Lower lobe of right lung (tissue), 2 donors: ENCODE measurements around the gene STMN1. TPM values are rescaled to one million over a fixed set of nuclear protein-coding genes. Genes with fewer than 3 reads are reported as not detected.

ENCODE experiments used
- ATAC-seq, 2 donors: fragments of 200-7000 bp; cut with Tn5 transposase; one replicate each; pipeline ENCODE4 v1.9.1; 2020 to 2022; ENCODE audit warnings: mild to moderate bottlenecking in 2 of 2, moderate library complexity in 2 of 2
- DNase-seq: peaks from one replicate; pipeline ENCODE4 v3.0.0-alpha.2; 2020
- H3K27ac ChIP-seq: fragments of 200-600 bp; one replicate; pipeline ENCODE4 v1.8.0; 2022
- H3K27me3 ChIP-seq: fragments of 200-600 bp; one replicate; pipeline ENCODE4 v1.8.0; 2022; ENCODE audit warnings: low read depth
- H3K36me3 ChIP-seq: fragments of 200-600 bp; one replicate; pipeline ENCODE4 v1.8.0; 2022; ENCODE audit warnings: mild to moderate bottlenecking
- H3K4me1 ChIP-seq: fragments of 200-600 bp; one replicate; pipeline ENCODE4 v1.8.0; 2022
- H3K4me3 ChIP-seq: fragments of 200-600 bp; one replicate; pipeline ENCODE4 v1.8.0; 2022; ENCODE audit warnings: mild to moderate bottlenecking
- H3K9me3 ChIP-seq: fragments of 200-600 bp; one replicate; pipeline ENCODE4 v1.8.0; 2022
- intact Hi-C: fragments of 100-400 bp; cut with DNase I; formaldehyde crosslinking; loops from one replicate; pipeline ENCODE4 v1.11.0; 2022
- total RNA-seq: library from RNA; stranded (reverse); fragmentation: NEBNext Ultra II Directional; extraction: Animal tissue kit (Norgen Biotek cat#: 25700); gene quantifications from one replicate; pipeline ENCODE4 v1.2.1, GENCODE V29; 2021
- TF ChIP-seq, protein P1 (sequence below): fragments of 200-600 bp; IDR thresholded peaks from one replicate; pipeline ENCODE4 v1.8.0; 2022; ENCODE audit warnings: antibody characterized with exemption, mild to moderate bottlenecking
- donor health status: DM: no; HTN: yes; CAD: no; lungs with severe emphysema.

Gene STMN1
- total RNA-seq, 1 donor from 2014 or later: 56.6 TPM

DNA sequence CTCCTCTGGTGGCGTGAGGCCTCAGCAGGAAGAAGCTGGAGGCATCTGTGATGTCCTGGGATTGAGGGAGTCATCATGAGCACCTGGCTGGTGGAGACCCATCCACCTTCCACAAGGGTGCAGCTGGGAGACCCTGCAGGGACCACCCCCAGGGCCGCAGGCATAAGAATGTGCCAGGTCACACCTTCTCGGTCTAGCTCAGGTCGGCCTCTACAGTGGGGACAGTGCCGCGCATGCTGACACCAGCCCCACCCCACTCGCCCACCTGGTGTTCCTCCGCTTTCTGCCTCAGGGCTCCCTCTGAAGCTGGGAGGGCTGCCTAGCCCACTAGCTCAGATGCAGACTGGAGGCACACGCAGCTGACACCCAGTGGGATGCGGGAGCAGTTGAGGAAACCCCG, 25.0 kb downstream of the STMN1 start:
- Histone ChIP-seq H3K36me3 (no peaks in the 10 kb centered on the region), H3K4me1 (no peaks in the 10 kb centered on the region), H3K4me3 (no peak overlapping the region), H3K27ac (no peak overlapping the region), H3K9me3 (no peaks in the 10 kb centered on the region), H3K27me3 (no peaks in the 10 kb centered on the region)
- intact Hi-C loops: no loop called here
- DNase-seq (no peak), ATAC-seq (no peak)
- TF ChIP-seq, protein P1, sequence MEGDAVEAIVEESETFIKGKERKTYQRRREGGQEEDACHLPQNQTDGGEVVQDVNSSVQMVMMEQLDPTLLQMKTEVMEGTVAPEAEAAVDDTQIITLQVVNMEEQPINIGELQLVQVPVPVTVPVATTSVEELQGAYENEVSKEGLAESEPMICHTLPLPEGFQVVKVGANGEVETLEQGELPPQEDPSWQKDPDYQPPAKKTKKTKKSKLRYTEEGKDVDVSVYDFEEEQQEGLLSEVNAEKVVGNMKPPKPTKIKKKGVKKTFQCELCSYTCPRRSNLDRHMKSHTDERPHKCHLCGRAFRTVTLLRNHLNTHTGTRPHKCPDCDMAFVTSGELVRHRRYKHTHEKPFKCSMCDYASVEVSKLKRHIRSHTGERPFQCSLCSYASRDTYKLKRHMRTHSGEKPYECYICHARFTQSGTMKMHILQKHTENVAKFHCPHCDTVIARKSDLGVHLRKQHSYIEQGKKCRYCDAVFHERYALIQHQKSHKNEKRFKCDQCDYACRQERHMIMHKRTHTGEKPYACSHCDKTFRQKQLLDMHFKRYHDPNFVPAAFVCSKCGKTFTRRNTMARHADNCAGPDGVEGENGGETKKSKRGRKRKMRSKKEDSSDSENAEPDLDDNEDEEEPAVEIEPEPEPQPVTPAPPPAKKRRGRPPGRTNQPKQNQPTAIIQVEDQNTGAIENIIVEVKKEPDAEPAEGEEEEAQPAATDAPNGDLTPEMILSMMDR: no peak

- intact Hi-C loops: no loop called here
- ATAC-seq (no peak), DNase-seq (no peak)
- Histone ChIP-seq H3K9me3 (no peaks in the 10 kb centered on the region), H3K27me3 (no peaks in the 10 kb centered on the region), H3K36me3 (no peaks in the 10 kb centered on the region), H3K4me3 (no peak overlapping the region), H3K4me1 (no peaks in the 10 kb centered on the region), H3K27ac (no peak overlapping the region)
- TF ChIP-seq, protein P1: no peak
Measured at GRCh38 chr1:25880518-25880917, 25.7 kb downstream of the STMN1 start.

DNA sequence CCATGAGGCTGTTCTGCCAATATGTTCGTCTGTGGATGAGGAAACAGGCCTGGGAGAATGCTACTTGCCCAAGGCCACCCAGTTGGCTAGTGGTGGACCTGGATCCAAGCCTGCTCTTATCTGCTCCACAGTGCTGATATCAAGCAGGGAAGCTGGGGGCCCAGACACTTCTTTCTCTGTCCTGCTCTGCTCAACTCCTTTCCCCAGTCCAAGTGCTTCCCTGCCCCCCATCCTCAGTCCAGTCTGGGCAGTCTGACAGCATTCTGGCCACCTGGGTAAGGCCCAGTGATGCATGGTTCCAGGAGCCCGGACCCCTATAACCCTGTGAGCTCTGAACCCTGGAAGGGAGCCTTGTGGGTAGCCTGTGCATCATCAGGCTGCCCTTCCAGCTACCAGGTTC, 26.5 kb downstream of the STMN1 start:
- Histone ChIP-seq H3K27me3 (no peaks in the 10 kb centered on the region), H3K4me3 (no peak overlapping the region), H3K36me3 (no peaks in the 10 kb centered on the region), H3K27ac (no peak overlapping the region), H3K4me1 (peaks cover 3% of the 10 kb centered on the region), H3K9me3 (no peaks in the 10 kb centered on the region)
- intact Hi-C loops: no loop called here
- DNase-seq (no peak), ATAC-seq (no peak)
- TF ChIP-seq, protein P1: no peak

GRCh38 chr1:25878690-25879089, 27.5 kb downstream of the STMN1 start:
- Histone ChIP-seq H3K36me3 (no peaks in the 10 kb centered on the region), H3K27me3 (no peaks in the 10 kb centered on the region), H3K4me3 (no peak overlapping the region), H3K4me1 (peaks cover 10% of the 10 kb centered on the region), H3K9me3 (no peaks in the 10 kb centered on the region), H3K27ac (no peak overlapping the region)
- TF ChIP-seq, protein P1: no peak
- ATAC-seq: no peak
- intact Hi-C loops: no loop called here
- DNase-seq: no peak

DNA sequence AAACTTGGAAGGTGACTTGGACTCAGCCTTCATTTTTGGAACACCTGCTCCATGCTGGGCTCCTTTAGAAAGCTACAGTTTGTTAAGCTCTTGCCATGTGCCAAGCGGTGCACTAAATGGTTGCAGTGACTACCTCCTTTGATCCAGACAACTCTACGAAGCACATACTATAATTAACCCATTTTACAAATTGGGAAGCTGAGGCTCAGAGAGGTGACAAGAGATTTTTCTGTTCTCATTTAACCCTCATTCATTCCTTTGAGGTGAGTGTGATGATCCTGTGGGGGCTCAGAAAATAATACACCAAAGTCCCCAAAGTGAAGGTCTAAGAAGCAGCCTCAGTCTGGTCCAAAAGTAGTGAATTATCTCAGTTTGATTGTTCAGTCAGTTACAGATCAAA, 29.1 kb downstream of the STMN1 start:
- no peak overlapping the region for H3K4me3 ChIP-seq
- H3K27me3 ChIP-seq: no peaks in the 10 kb centered on the region
- intact Hi-C loops: no loop called here
- no peak for ATAC-seq
- DNase-seq: no peak
- no peaks in the 10 kb centered on the region for H3K9me3 ChIP-seq
- TF ChIP-seq, protein P1: no peak
- H3K4me1 ChIP-seq: peaks cover 26% of the 10 kb centered on the region
- H3K27ac ChIP-seq: no peak overlapping the region
- H3K36me3 ChIP-seq: no peaks in the 10 kb centered on the region

- no peak for ATAC-seq
- H3K4me3 ChIP-seq: no peak overlapping the region
- no peaks in the 10 kb centered on the region for H3K36me3 ChIP-seq
- no peak overlapping the region for H3K27ac ChIP-seq
- DNase-seq: no peak
- TF ChIP-seq, protein P1: no peak
- H3K9me3 ChIP-seq: no peaks in the 10 kb centered on the region
- intact Hi-C loops: no loop called here
- H3K4me1 ChIP-seq: peaks cover 30% of the 10 kb centered on the region
- no peaks in the 10 kb centered on the region for H3K27me3 ChIP-seq
Measured at GRCh38 chr1:25876693-25877077, 29.5 kb downstream of the STMN1 start.
